KOPT-K1 (cell line): ENCODE data around the gene CFAP61.
"Not testable (repeated sequence)": the region's sequence is repeated elsewhere in the genome, so short reads cannot be mapped to it uniquely, and the experiment has no call there.

Experiments
- H3K27ac ChIP-seq: fragments of 200-600 bp; sonication (generic); 2 replicates; pipeline ENCODE4 v1.5.1; 2016; ENCODE audit warnings: antibody characterized with exemption, mild to moderate bottlenecking, low read depth, low read length; ENCODE audit not compliant: poor library complexity, severe bottlenecking
- H3K36me3 ChIP-seq: fragments of 200-600 bp; sonication (generic); 2 replicates; pipeline ENCODE4 v1.5.1; 2017; ENCODE audit warnings: antibody characterized with exemption, mild to moderate bottlenecking, low read length, moderate library complexity; ENCODE audit not compliant: insufficient read depth
- H3K9me3 ChIP-seq: fragments of 200-600 bp; sonication (generic); 2 replicates; pipeline ENCODE4 v1.5.1; 2017; ENCODE audit warnings: antibody characterized with exemption, low read length, mild to moderate bottlenecking; ENCODE audit not compliant: insufficient read depth, poor library complexity, severe bottlenecking

The CFAP61 gene

GRCh38 chr20:20095114-20095872, 43.0 kb downstream of the CFAP61 start:
- Histone ChIP-seq H3K36me3 (no peaks in the 10 kb centered on the region), H3K9me3 (no peaks in the 10 kb centered on the region), H3K27ac (no peak overlapping the region)

- Histone ChIP-seq H3K9me3 (no peaks in the 10 kb centered on the region), H3K27ac (no peak overlapping the region), H3K36me3 (no peaks in the 10 kb centered on the region)
Observed at GRCh38 chr20:20096421-20096820, 44.1 kb downstream of the CFAP61 start.

- Histone ChIP-seq H3K27ac (no peak overlapping the region), H3K36me3 (no peaks in the 10 kb centered on the region), H3K9me3 (no peaks in the 10 kb centered on the region)
Observed at GRCh38 chr20:20100881-20101280, 48.5 kb downstream of the CFAP61 start.

- Histone ChIP-seq H3K36me3 (no peaks in the 10 kb centered on the region), H3K27ac (no peak overlapping the region), H3K9me3 (no peaks in the 10 kb centered on the region)
Observed at GRCh38 chr20:20102163-20102562, 49.8 kb downstream of the CFAP61 start.

GRCh38 chr20:20102716-20103258, 50.5 kb downstream of the CFAP61 start:
- Histone ChIP-seq H3K9me3 (no peaks in the 10 kb centered on the region), H3K27ac (no peak overlapping the region), H3K36me3 (no peaks in the 10 kb centered on the region)

- H3K9me3 ChIP-seq = no peaks in the 10 kb centered on the region
- H3K36me3 ChIP-seq = no peaks in the 10 kb centered on the region
- no peak overlapping the region for H3K27ac ChIP-seq
Observed at GRCh38 chr20:20103486-20103885, 51.2 kb downstream of the CFAP61 start.

GRCh38 chr20:20123187-20123586, 70.9 kb downstream of the CFAP61 start:
- not testable (repeated sequence) for H3K9me3 ChIP-seq, H3K27ac ChIP-seq, H3K36me3 ChIP-seq

GRCh38 chr20:20130399-20130798, 78.1 kb downstream of the CFAP61 start:
- H3K27ac ChIP-seq = no peak overlapping the region
- peaks cover 18% of the 10 kb centered on the region for H3K9me3 ChIP-seq
- H3K36me3 ChIP-seq = no peaks in the 10 kb centered on the region

- Histone ChIP-seq H3K27ac (no peak overlapping the region), H3K36me3 (no peaks in the 10 kb centered on the region), H3K9me3 (peaks cover 9% of the 10 kb centered on the region)
Observed at GRCh38 chr20:20134941-20135575, 82.7 kb downstream of the CFAP61 start.

GRCh38 chr20:20136313-20136712, 84.0 kb downstream of the CFAP61 start:
- no peaks in the 10 kb centered on the region for H3K9me3 ChIP-seq
- H3K36me3 ChIP-seq = no peaks in the 10 kb centered on the region
- no peak overlapping the region for H3K27ac ChIP-seq

- H3K36me3 ChIP-seq = no peaks in the 10 kb centered on the region
- no peak overlapping the region for H3K27ac ChIP-seq
- no peaks in the 10 kb centered on the region for H3K9me3 ChIP-seq
Observed at GRCh38 chr20:20137851-20138250, 85.5 kb downstream of the CFAP61 start.

- Histone ChIP-seq H3K27ac (no peak overlapping the region), H3K36me3 (no peaks in the 10 kb centered on the region), H3K9me3 (no peaks in the 10 kb centered on the region)
Observed at GRCh38 chr20:20138301-20139064, 86.2 kb downstream of the CFAP61 start.

- Histone ChIP-seq H3K9me3 (no peaks in the 10 kb centered on the region), H3K27ac (no peak overlapping the region), H3K36me3 (no peaks in the 10 kb centered on the region)
Observed at GRCh38 chr20:20139403-20139802, 87.1 kb downstream of the CFAP61 start.

GRCh38 chr20:20143165-20143564, 90.8 kb downstream of the CFAP61 start:
- no peak overlapping the region for H3K27ac ChIP-seq
- H3K9me3 ChIP-seq = no peaks in the 10 kb centered on the region
- H3K36me3 ChIP-seq = no peaks in the 10 kb centered on the region

- H3K27ac ChIP-seq = no peak overlapping the region
- no peaks in the 10 kb centered on the region for H3K36me3 ChIP-seq
- no peaks in the 10 kb centered on the region for H3K9me3 ChIP-seq
Observed at GRCh38 chr20:20143646-20144045, 91.3 kb downstream of the CFAP61 start.
